ENCODE data around the gene PDE2A. TPM values are rescaled to one million over a fixed set of nuclear protein-coding genes. Genes with fewer than 3 reads are reported as not detected.
"Not testable (repeated sequence)": the region's sequence is repeated elsewhere in the genome, so short reads cannot be mapped to it uniquely, and the experiment has no call there.

PDE2A gene
- total RNA-seq, 2 donors from 2014 or later, result 0.77 to 1.7 TPM

- no peak for ATAC-seq (replicated peaks in 1 of 2)
- peaks cover 5% of the 10 kb centered on the region for H3K4me1 Mint-ChIP-seq (ENCODE audit: low read depth)
- no peak for DNase-seq
- no peaks in the 10 kb centered on the region for H3K9me3 Mint-ChIP-seq
- H3K27ac Mint-ChIP-seq, result no peak overlapping the region
- H3K4me3 Mint-ChIP-seq, result no peak overlapping the region
- no peaks in the 10 kb centered on the region for H3K36me3 Mint-ChIP-seq (ENCODE audit: insufficient read depth in 2 of 2)
- peaks cover 17% of the 10 kb centered on the region for H3K27me3 Mint-ChIP-seq (ENCODE audit: low read depth)
Measured at GRCh38 chr11:72578051-72578450, 96.2 kb downstream of the PDE2A start.

- no peak for DNase-seq
- Mint-ChIP-seq H3K9me3 (no peaks in the 10 kb centered on the region), H3K4me1 (ENCODE audit: low read depth) (peaks cover 5% of the 10 kb centered on the region), H3K36me3 (ENCODE audit: insufficient read depth in 2 of 2) (no peaks in the 10 kb centered on the region), H3K4me3 (no peak overlapping the region), H3K27ac (no peak overlapping the region), H3K27me3 (ENCODE audit: low read depth) (peaks cover 17% of the 10 kb centered on the region)
- no peak for ATAC-seq (replicated peaks in 1 of 2)
Measured at GRCh38 chr11:72577271-72577721, 96.9 kb downstream of the PDE2A start.

GRCh38 chr11:72576661-72577060, 97.6 kb downstream of the PDE2A start:
- Mint-ChIP-seq H3K27me3 (ENCODE audit: low read depth) (peaks cover 17% of the 10 kb centered on the region), H3K27ac (no peak overlapping the region), H3K36me3 (ENCODE audit: insufficient read depth in 2 of 2) (no peaks in the 10 kb centered on the region), H3K9me3 (no peaks in the 10 kb centered on the region), H3K4me3 (no peak overlapping the region), H3K4me1 (ENCODE audit: low read depth) (peaks cover 5% of the 10 kb centered on the region)
- no peak for DNase-seq
- no peak for ATAC-seq (replicated peaks in 1 of 2)

GRCh38 chr11:72576243-72576595, 98.0 kb downstream of the PDE2A start:
- ATAC-seq (replicated peaks in 1 of 2) (no peak), DNase-seq (no peak)

GRCh38 chr11:72575533-72576242, 98.5 kb downstream of the PDE2A start:
- no peak overlapping the region for H3K27ac Mint-ChIP-seq
- no peaks in the 10 kb centered on the region for H3K9me3 Mint-ChIP-seq
- H3K4me1 Mint-ChIP-seq (ENCODE audit: low read depth), result peaks cover 13% of the 10 kb centered on the region
- peaks cover 26% of the 10 kb centered on the region for H3K27me3 Mint-ChIP-seq (ENCODE audit: low read depth)
- DNase-seq (no peak), ATAC-seq (replicated peaks in 1 of 2) (no peak)
- H3K4me3 Mint-ChIP-seq, result no peak overlapping the region
- H3K36me3 Mint-ChIP-seq (ENCODE audit: insufficient read depth in 2 of 2), result no peaks in the 10 kb centered on the region

More at GRCh38 chr11:72576243-72576595, 98.0 kb downstream of the PDE2A start:
- Mint-ChIP-seq H3K4me3 (no peak overlapping the region), H3K36me3 (ENCODE audit: insufficient read depth in 2 of 2) (no peaks in the 10 kb centered on the region), H3K4me1 (ENCODE audit: low read depth) (peaks cover 8% of the 10 kb centered on the region), H3K27me3 (ENCODE audit: low read depth) (peaks cover 20% of the 10 kb centered on the region), H3K9me3 (no peaks in the 10 kb centered on the region), H3K27ac (no peak overlapping the region)

GRCh38 chr11:72574548-72575460, 99.4 kb downstream of the PDE2A start:
- Mint-ChIP-seq H3K9me3 (no peaks in the 10 kb centered on the region), H3K4me1 (ENCODE audit: low read depth) (peaks cover 19% of the 10 kb centered on the region), H3K4me3 (no peak overlapping the region), H3K27ac (no peak overlapping the region), H3K27me3 (ENCODE audit: low read depth) (peaks cover 31% of the 10 kb centered on the region), H3K36me3 (ENCODE audit: insufficient read depth in 2 of 2) (no peaks in the 10 kb centered on the region)
- DNase-seq (no peak), ATAC-seq (replicated peaks in 1 of 2) (no peak)

- no peak for DNase-seq
- Mint-ChIP-seq H3K9me3 (no peaks in the 10 kb centered on the region), H3K4me3 (no peak overlapping the region), H3K4me1 (ENCODE audit: low read depth) (peaks cover 22% of the 10 kb centered on the region), H3K36me3 (ENCODE audit: insufficient read depth in 2 of 2) (no peaks in the 10 kb centered on the region), H3K27me3 (ENCODE audit: low read depth) (peaks cover 31% of the 10 kb centered on the region), H3K27ac (no peak overlapping the region)
- no peak for ATAC-seq (replicated peaks in 1 of 2)
Measured at GRCh38 chr11:72573855-72574445, 100.3 kb downstream of the PDE2A start.

- Mint-ChIP-seq H3K36me3 (ENCODE audit: insufficient read depth in 2 of 2) (no peaks in the 10 kb centered on the region), H3K27me3 (ENCODE audit: low read depth) (peaks cover 31% of the 10 kb centered on the region), H3K4me3 (no peak overlapping the region), H3K9me3 (no peaks in the 10 kb centered on the region), H3K4me1 (ENCODE audit: low read depth) (peaks cover 22% of the 10 kb centered on the region), H3K27ac (no peak overlapping the region)
- DNase-seq, result peak; percentile 43 to 53
- ATAC-seq (replicated peaks in 1 of 2), result peak; percentile 64 to 76
Measured at GRCh38 chr11:72573072-72573854, 101.0 kb downstream of the PDE2A start.

GRCh38 chr11:72572540-72572939, 101.7 kb downstream of the PDE2A start:
- not testable (repeated sequence) for ATAC-seq (replicated peaks in 1 of 2); H3K4me3 Mint-ChIP-seq; H3K36me3 Mint-ChIP-seq (ENCODE audit: insufficient read depth in 2 of 2); DNase-seq; H3K27ac Mint-ChIP-seq; H3K9me3 Mint-ChIP-seq
- peaks cover 31% of the 10 kb centered on the region for H3K27me3 Mint-ChIP-seq (ENCODE audit: low read depth)
- H3K4me1 Mint-ChIP-seq (ENCODE audit: low read depth), result peaks cover 22% of the 10 kb centered on the region

- Mint-ChIP-seq H3K27me3 (ENCODE audit: low read depth) (peaks cover 31% of the 10 kb centered on the region), H3K27ac (no peak overlapping the region), H3K4me1 (ENCODE audit: low read depth) (peaks cover 22% of the 10 kb centered on the region), H3K36me3 (ENCODE audit: insufficient read depth in 2 of 2) (no peaks in the 10 kb centered on the region), H3K9me3 (no peaks in the 10 kb centered on the region), H3K4me3 (no peak overlapping the region)
- ATAC-seq (replicated peaks in 1 of 2), result no peak
- no peak for DNase-seq
Measured at GRCh38 chr11:72570893-72571661, 103.1 kb downstream of the PDE2A start.

GRCh38 chr11:72569966-72570892, 104.0 kb downstream of the PDE2A start:
- no peaks in the 10 kb centered on the region for H3K36me3 Mint-ChIP-seq (ENCODE audit: insufficient read depth in 2 of 2)
- DNase-seq, result no peak
- ATAC-seq (replicated peaks in 1 of 2), result peak; percentile 65 to 85

More at GRCh38 chr11:72569966-72570892, 104.0 kb downstream of the PDE2A start:
- no peaks in the 10 kb centered on the region for H3K9me3 Mint-ChIP-seq
- H3K4me1 Mint-ChIP-seq (ENCODE audit: low read depth), result peaks cover 22% of the 10 kb centered on the region
- peak overlapping the region in 1 of 2 donors; percentile 4 for H3K4me3 Mint-ChIP-seq
- peaks cover 31% of the 10 kb centered on the region for H3K27me3 Mint-ChIP-seq (ENCODE audit: low read depth)
- H3K27ac Mint-ChIP-seq, result peak overlapping the region; percentile 26
